NOMO-1 treated with dmso at 0.1 percent for 144 hours (cell line): ENCODE results near the gene GDF2.

ENCODE experiments used
- DNase-seq: peaks from one replicate; lab custom pipeline; 2025; ENCODE audit not compliant: unreplicated experiment; lab: John Stamatoyannopoulos, UW

GDF2 gene

GRCh38 chr10:47350671-47351640 lies 28.7 kb downstream of the GDF2 start:
- no peak for DNase-seq

- no peak for DNase-seq
These were observed 29.9 kb downstream of the GDF2 start for GRCh38 chr10:47351899-47352815.

GRCh38 chr10:47353351-47353750 lies 31.1 kb downstream of the GDF2 start:
- DNase-seq, result no peak

GRCh38 chr10:47354165-47354564 lies 31.9 kb downstream of the GDF2 start:
- no peak for DNase-seq

GRCh38 chr10:47354900-47355299 lies 32.6 kb downstream of the GDF2 start:
- no peak for DNase-seq

GRCh38 chr10:47356708-47357107 lies 34.5 kb downstream of the GDF2 start:
- no peak for DNase-seq

- no peak for DNase-seq
These were observed 34.9 kb downstream of the GDF2 start for GRCh38 chr10:47357131-47357582.

GRCh38 chr10:47357911-47358310 lies 35.7 kb downstream of the GDF2 start:
- no peak for DNase-seq

- DNase-seq, result no peak
These were observed 36.2 kb downstream of the GDF2 start for GRCh38 chr10:47358457-47358856.

- DNase-seq, result no peak
These were observed 36.8 kb downstream of the GDF2 start for GRCh38 chr10:47359101-47359500.

- DNase-seq, result no peak
These were observed 37.6 kb downstream of the GDF2 start for GRCh38 chr10:47359626-47360418.

GRCh38 chr10:47360419-47361040 lies 38.3 kb downstream of the GDF2 start:
- no peak for DNase-seq

- no peak for DNase-seq
These were observed 39.0 kb downstream of the GDF2 start for GRCh38 chr10:47361293-47361692.

GRCh38 chr10:47362199-47362598 lies 39.9 kb downstream of the GDF2 start:
- DNase-seq, result no peak

GRCh38 chr10:47363781-47364180 lies 41.5 kb downstream of the GDF2 start:
- DNase-seq, result no peak

- no peak for DNase-seq
These were observed 42.1 kb downstream of the GDF2 start for GRCh38 chr10:47364366-47364765.

GRCh38 chr10:47364911-47365310 lies 42.7 kb downstream of the GDF2 start:
- DNase-seq, result no peak

GRCh38 chr10:47365431-47366180 lies 43.4 kb downstream of the GDF2 start:
- DNase-seq, result no peak

- no peak for DNase-seq
These were observed 44.0 kb downstream of the GDF2 start for GRCh38 chr10:47366181-47366631.
